CD14-positive monocyte (primary cell): Measurements from ENCODE around the gene MOB1B. TPM values are rescaled to one million over a fixed set of nuclear protein-coding genes. Genes with fewer than 3 reads are reported as not detected.

Source experiments
- DNase-seq, 3 donors: peaks; one replicate each; pipeline ENCODE4 v3.0.0-alpha.2; 2011 to 2022
- H2AFZ ChIP-seq: 2 replicates; pipeline ENCODE4 v1.6.0; 2012; ENCODE audit warnings: mild to moderate bottlenecking, low read depth, low read length, inconsistent platforms; ENCODE audit not compliant: insufficient read depth, poor library complexity, severe bottlenecking
- H3K27ac ChIP-seq, 2 donors: 1 replicate in 1 of 2; 2 replicates in 1 of 2; pipeline ENCODE4 v1.5.1; 2012 to 2013; ENCODE audit warnings: low read length in 2 of 2, control low read depth in 1 of 2, inconsistent platforms in 1 of 2, low read depth in 1 of 2, mild to moderate bottlenecking in 1 of 2
- H3K27me3 ChIP-seq, 2 donors: one replicate each; pipeline versions ENCODE4 v1.6.0 to v1.6.1; 2011 to 2013; ENCODE audit warnings: low read length in 2 of 2; ENCODE audit not compliant: control insufficient read depth in 2 of 2, insufficient read depth in 2 of 2
- H3K36me3 ChIP-seq, 2 donors: replicated peaks in 1 of 2; 1 replicate in 1 of 2; 2 replicates in 1 of 2; pipeline versions ENCODE4 v1.5.1 to v1.6.1; 2012 to 2013; ENCODE audit warnings: low read length in 2 of 2, control low read depth in 1 of 2, inconsistent platforms in 1 of 2, mild to moderate bottlenecking in 1 of 2; ENCODE audit not compliant: insufficient read depth in 2 of 2, control insufficient read depth in 1 of 2
- H3K4me1 ChIP-seq, 2 donors: 1 replicate in 1 of 2; 2 replicates in 1 of 2; pipeline versions ENCODE4 v1.5.1 to v1.6.1; 2012 to 2013; ENCODE audit warnings: low read length in 2 of 2, control low read depth in 1 of 2, inconsistent platforms in 1 of 2, mild to moderate bottlenecking in 1 of 2, moderate library complexity in 1 of 2; ENCODE audit not compliant: insufficient read depth in 2 of 2, control insufficient read depth in 1 of 2
- H3K4me2 ChIP-seq: replicated peaks from 2 replicates; pipeline ENCODE3; 2012; ENCODE audit warnings: low read length, moderate library complexity, mild to moderate bottlenecking; ENCODE audit not compliant: poor library complexity, severe bottlenecking; ENCODE audit errors: extremely low read depth
- H3K4me3 ChIP-seq, 3 experiments: fragments of 200-600 bp in 1 of 3; sonication (generic) in 1 of 3; replicated peaks in 1 of 3; 1 replicate in 2 of 3; 2 replicates in 1 of 3; pipeline ENCODE4 v1.5.1; 2011 to 2013; ENCODE audit warnings: low read length in 3 of 3, mild to moderate bottlenecking in 3 of 3, control low read depth in 2 of 3, low read depth in 2 of 3, inconsistent platforms in 1 of 3, moderate library complexity in 1 of 3
- H3K79me2 ChIP-seq: 2 replicates; pipeline ENCODE4 v1.6.0; 2012; ENCODE audit warnings: mild to moderate bottlenecking, control low read depth, inconsistent platforms, low read length, moderate library complexity; ENCODE audit not compliant: insufficient read depth
- H3K9ac ChIP-seq: 2 replicates; pipeline ENCODE4 v1.6.0; 2017; ENCODE audit warnings: low read length, mild to moderate bottlenecking; ENCODE audit not compliant: insufficient read depth, poor library complexity, severe bottlenecking
- H3K9me3 ChIP-seq, 2 donors: replicated peaks in 1 of 2; 1 replicate in 1 of 2; 2 replicates in 1 of 2; pipeline versions ENCODE4 v1.5.1 to v1.6.1; 2012 to 2013; ENCODE audit warnings: low read length in 2 of 2, control low read depth in 1 of 2; ENCODE audit not compliant: control insufficient read depth in 1 of 2, insufficient read depth in 1 of 2
- H4K20me1 ChIP-seq: 2 replicates; pipeline ENCODE4 v1.6.0; 2012; ENCODE audit warnings: mild to moderate bottlenecking, low read length, control low read depth, moderate library complexity; ENCODE audit not compliant: insufficient read depth
- H3K27ac Mint-ChIP-seq, 7 donors: one replicate each; pipeline ENCODE4 v1.8.0; 2020; ENCODE audit warnings: mild to moderate bottlenecking in 7 of 7, mixed read lengths in 7 of 7, moderate library complexity in 6 of 7, inconsistent platforms in 2 of 7
- H3K27me3 Mint-ChIP-seq, 3 donors: one replicate each; pipeline ENCODE4 v1.8.0; 2021 to 2022; ENCODE audit warnings: low read depth in 3 of 3, mild to moderate bottlenecking in 3 of 3, mixed read lengths in 3 of 3, moderate library complexity in 3 of 3, inconsistent platforms in 1 of 3
- H3K36me3 Mint-ChIP-seq, 2 donors: one replicate each; pipeline ENCODE4 v1.8.0; 2020; ENCODE audit warnings: mixed read lengths in 2 of 2, inconsistent platforms in 1 of 2, mild to moderate bottlenecking in 1 of 2
- H3K4me1 Mint-ChIP-seq: one replicate; pipeline ENCODE4 v1.8.0; 2020; ENCODE audit warnings: mild to moderate bottlenecking, mixed read lengths
- H3K4me3 Mint-ChIP-seq, 2 donors: one replicate each; pipeline ENCODE4 v1.8.0; 2020; ENCODE audit warnings: mild to moderate bottlenecking in 2 of 2, mixed read lengths in 2 of 2, moderate library complexity in 1 of 2
- H3K9me3 Mint-ChIP-seq, 7 donors: one replicate each; pipeline ENCODE4 v1.8.0; 2020 to 2022; ENCODE audit warnings: mixed read lengths in 7 of 7, mild to moderate bottlenecking in 6 of 7, moderate library complexity in 6 of 7, inconsistent platforms in 2 of 7
- CTCF ChIP-seq: fragments of 200-600 bp; IDR thresholded peaks from one replicate; pipeline ENCODE4 v1.8.0; 2022; ENCODE audit warnings: antibody characterized with exemption, mild to moderate bottlenecking
- WGBS: methylation state at CpG from one replicate; pipeline ENCODE4 v1.1.5; 2013; ENCODE audit warnings: missing lambda C conversion rate; ENCODE audit not compliant: insufficient coverage; 5-methylcytosine and 5-hydroxymethylcytosine counted together
- intact Hi-C, 2 donors: fragments of 100-400 bp; cut with micrococcal nuclease; formaldehyde crosslinking; loops; one replicate each; pipeline versions ENCODE4 v1.15.0 to v1.15.1; 2023
- polyA plus RNA-seq, 3 donors: library from polyadenylated mRNA; depleted of rRNA in 1 of 3; unstranded in 2 of 3; stranded (reverse) in 1 of 3; fragments of 300-500 nt in 2 of 3; fragments of >200 nt in 1 of 3; fragmentation: Illumina TruSeq in 2 of 3; gene quantifications; 1 replicate in 2 of 3; 2 replicates in 1 of 3; pipeline ENCODE4 v1.2.3, GENCODE V29; 2012 to 2021

MOB1B gene
- polyA plus RNA-seq, 3 donors: 3.9 to 10.7 (median 7.0) TPM

GRCh38 chr4:70954032-70954431 is 51.9 kb downstream of the MOB1B start:
- H3K4me3 Mint-ChIP-seq: peak overlapping the region; percentile 56 to 82
- no CpG with 5 or more reads among the region's 1 CpG for WGBS
- H3K4me2 ChIP-seq: peak overlapping the region; percentile 65

GRCh38 chr4:70956549-70957210 is 54.5 kb downstream of the MOB1B start:
- Histone ChIP-seq H3K4me2 (no peak overlapping the region), H3K4me1 (peaks cover 29 to 34% of the 10 kb centered on the region in 2 donors)

More at GRCh38 chr4:70954032-70954431, 51.9 kb downstream of the MOB1B start:
- Histone ChIP-seq H3K36me3 (peaks cover under 1% of the 10 kb centered on the region in 2 donors), H3K79me2 (peaks cover 94% of the 10 kb centered on the region), H3K4me1 (peaks cover 36 to 42% of the 10 kb centered on the region in 2 donors), H3K9me3 (no peaks in the 10 kb centered on the region), H3K27me3 (no peaks in the 10 kb centered on the region), H4K20me1 (no peaks in the 10 kb centered on the region), H3K27ac (peak overlapping the region; percentile 73 to 74), H3K4me3 (peak overlapping the region in 2 of 3 experiments; percentile 23 to 57), H2AFZ (peak overlapping the region; percentile 50), H3K9ac (peak overlapping the region; percentile 34)
- Mint-ChIP-seq H3K4me1 (peaks cover 54% of the 10 kb centered on the region), H3K27ac (peak overlapping the region; percentile 83 to 93 (median 91)), H3K9me3 (peaks cover 0 to 2% (median 0%) of the 10 kb centered on the region in 7 donors), H3K27me3 (peaks cover 0 to 2% (median 0%) of the 10 kb centered on the region in 3 donors), H3K36me3 (peaks cover 0 to 2% of the 10 kb centered on the region in 2 donors)
- intact Hi-C loops: no loop called here
- TF ChIP-seq CTCF: no peak
- DNase-seq: peak in 1 of 3 donors; percentile 24

More at GRCh38 chr4:70956549-70957210, 54.5 kb downstream of the MOB1B start:
- Histone ChIP-seq H3K27ac (no peak overlapping the region), H4K20me1 (no peaks in the 10 kb centered on the region), H3K4me3 (no peak overlapping the region), H3K79me2 (peaks cover 68% of the 10 kb centered on the region), H3K9me3 (no peaks in the 10 kb centered on the region), H3K27me3 (no peaks in the 10 kb centered on the region), H3K36me3 (peaks cover 19 to 24% of the 10 kb centered on the region in 2 donors), H2AFZ (no peak overlapping the region), H3K9ac (no peak overlapping the region)
- no peak for TF ChIP-seq CTCF
- Mint-ChIP-seq H3K9me3 (peaks cover 0 to 2% (median 0%) of the 10 kb centered on the region in 7 donors), H3K4me1 (peaks cover 43% of the 10 kb centered on the region), H3K27ac (peak overlapping the region in 2 of 7 donors; percentile 17 to 41), H3K27me3 (peaks cover 0 to 2% (median 0%) of the 10 kb centered on the region in 3 donors), H3K4me3 (no peak overlapping the region), H3K36me3 (peaks cover 12 to 25% of the 10 kb centered on the region in 2 donors)
- 100% methylated on average over 2 of the region's 5 CpGs for WGBS
- DNase-seq: no peak
- intact Hi-C loops: no loop called here
